Caki2 (cell line): ENCODE measurements around the gene ADRM1. TPM values are rescaled to one million over a fixed set of nuclear protein-coding genes. Genes with fewer than 3 reads are reported as not detected.
A peak's percentile ranks its signal among the peaks of the same experiment; 100 is the strongest.

Experiments
- DNase-seq: peaks from one replicate; pipeline ENCODE4 v3.0.0-alpha.2; 2015; ENCODE audit warnings: low read depth
- in situ Hi-C: cut with HindIII; loops from 2 replicates; pipeline ENCODE4 v1.10.0; 2016; ENCODE audit warnings: low sequenced_read_pairs, low pct_unique_long_range_greater_than_20kb, mixed read lengths
- total RNA-seq: library from RNA; depleted of rRNA; stranded (reverse); fragments of >200 nt; shearing (Covaris generic); gene quantifications from 2 replicates; pipeline ENCODE4 v1.2.3, GENCODE V29; 2014; ENCODE audit warnings: low replicate concordance

Gene ADRM1
- total RNA-seq, 1 experiment from 2014 or later: 243 TPM

DNA sequence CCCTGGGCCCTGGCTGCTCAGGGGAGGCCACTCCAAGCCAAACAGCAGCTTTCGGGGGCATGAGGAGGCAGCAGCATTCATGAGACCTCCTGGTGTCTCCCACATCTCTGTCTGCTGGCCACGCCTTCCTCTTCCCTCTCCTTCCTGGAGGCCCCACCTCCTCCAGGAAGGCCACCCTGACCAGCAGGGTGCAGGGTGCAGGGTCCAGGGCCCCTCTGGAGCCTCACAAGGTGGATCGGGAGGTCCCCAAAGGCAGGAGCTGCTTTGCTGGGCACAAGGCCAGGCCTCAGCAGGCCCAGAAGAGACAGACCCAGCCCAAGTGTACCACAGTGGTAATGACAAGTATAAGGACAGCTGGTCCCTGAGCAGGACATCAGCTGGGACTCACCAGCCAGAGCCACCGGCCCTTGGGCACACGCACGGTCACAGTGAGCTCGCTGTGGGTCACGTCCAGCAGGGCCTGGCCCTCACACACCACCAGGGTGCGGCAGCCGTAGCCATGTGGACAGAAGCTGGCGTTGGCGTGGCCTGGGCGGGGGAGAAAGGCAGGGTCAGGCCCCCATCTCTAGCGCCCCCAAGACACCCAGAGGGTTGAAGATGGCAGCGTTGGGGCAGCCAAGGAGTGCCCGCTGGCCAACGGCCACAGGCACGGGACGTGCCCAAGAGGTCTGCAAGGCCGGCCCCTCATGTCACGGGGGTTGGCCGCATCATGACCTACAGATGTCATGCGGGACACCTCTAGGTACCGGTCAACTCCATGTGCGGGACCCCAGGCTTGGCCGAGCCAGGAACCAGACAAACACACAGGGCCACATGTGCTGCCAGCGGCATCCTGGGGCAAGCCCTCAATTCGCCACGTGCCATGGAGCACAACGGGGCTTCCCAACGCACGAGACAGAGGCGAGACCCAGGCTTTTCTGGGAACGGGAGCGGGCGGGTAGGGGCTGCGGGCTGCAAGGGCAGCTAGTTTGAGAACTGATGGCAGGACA lies 26.9 kb downstream of the ADRM1 start:
- no peak for DNase-seq
- in situ Hi-C loops: no loop called here

DNA sequence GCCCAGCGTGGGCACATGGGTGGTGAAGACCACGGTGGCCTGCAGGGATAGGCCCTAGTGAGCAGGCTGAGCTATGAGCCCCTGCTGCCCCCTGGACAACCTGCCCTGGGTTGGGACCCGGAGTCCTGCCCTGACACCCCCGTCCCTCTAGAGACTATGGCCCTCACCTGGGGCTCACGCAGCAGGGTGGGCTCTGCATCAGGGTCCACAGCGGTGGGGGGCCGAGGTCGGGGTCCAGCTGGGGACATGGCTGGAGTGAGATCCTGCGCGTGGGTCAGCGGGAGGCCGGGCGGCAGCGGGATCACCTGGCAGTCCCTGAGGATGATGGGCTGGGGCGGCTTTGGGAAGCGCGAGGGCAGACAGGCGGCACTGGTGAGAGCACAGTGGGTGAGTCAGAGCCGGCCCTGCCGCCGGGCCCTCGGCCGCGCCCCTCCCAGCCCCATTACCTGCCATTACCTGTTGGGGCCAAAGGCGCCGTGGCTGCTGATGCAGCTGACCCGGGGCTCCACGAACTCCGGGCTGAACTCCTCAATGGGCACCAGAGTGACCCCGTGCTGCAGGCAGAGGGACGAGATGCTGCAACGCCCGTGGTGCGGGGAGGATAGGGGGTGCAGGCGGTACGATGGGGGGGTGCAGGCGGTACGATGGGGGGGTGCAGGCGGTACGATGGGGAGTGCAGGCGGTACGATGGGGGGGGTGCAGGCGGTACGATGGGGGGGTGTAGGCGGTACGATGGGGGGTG lies 27.9 kb downstream of the ADRM1 start:
- in situ Hi-C loops: no loop called here
- DNase-seq: no peak

GRCh38 chr20:62331347-62331746 lies 28.6 kb downstream of the ADRM1 start:
- in situ Hi-C loops: no loop called here
- DNase-seq: no peak

- in situ Hi-C loops: no loop called here
Measured at GRCh38 chr20:62332421-62332820, 29.6 kb downstream of the ADRM1 start.

DNA sequence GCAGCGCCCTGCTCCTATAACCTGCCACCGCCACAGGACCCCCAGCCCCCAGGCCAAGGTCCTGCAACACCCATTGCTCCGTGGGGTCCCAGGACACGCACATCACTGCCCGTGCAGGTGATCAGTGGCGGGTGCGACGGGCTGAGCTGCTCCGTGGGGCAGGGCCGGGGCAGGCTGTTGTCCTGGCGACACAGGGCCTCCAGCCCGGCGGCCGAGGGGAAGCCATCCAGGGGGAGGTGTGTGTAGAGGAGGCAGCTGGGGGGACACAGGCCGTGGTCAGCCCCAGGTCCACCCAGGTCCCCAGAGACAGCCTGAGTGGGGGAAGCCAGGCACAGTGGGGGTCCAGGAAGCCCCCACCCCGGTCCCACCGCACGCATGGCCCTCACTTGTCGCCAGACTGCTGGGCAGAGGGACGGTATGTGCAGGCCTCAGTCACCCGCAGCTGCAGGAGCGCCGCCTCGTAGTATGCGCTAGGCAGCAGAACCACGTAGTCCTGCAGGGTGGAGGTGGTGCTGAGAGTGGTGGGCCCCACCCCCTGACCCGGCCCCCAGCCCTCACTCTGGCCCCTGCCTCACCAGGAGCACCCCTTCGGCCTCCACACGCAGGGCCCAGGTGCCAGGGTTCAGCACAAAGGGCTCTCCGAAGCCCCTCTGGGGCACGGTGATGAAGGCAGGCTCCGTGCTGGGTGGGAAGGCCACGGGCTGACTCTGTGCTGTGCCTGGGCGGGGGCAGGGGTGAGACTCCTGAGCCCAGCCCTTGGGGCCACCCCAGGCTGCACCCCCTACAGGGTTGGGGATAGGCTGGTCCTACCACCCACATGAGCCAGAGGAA lies 30.4 kb downstream of the ADRM1 start:
- no peak for DNase-seq
- in situ Hi-C loops: no loop called here

More at GRCh38 chr20:62332421-62332820, 29.6 kb downstream of the ADRM1 start:
- no peak for DNase-seq

DNA sequence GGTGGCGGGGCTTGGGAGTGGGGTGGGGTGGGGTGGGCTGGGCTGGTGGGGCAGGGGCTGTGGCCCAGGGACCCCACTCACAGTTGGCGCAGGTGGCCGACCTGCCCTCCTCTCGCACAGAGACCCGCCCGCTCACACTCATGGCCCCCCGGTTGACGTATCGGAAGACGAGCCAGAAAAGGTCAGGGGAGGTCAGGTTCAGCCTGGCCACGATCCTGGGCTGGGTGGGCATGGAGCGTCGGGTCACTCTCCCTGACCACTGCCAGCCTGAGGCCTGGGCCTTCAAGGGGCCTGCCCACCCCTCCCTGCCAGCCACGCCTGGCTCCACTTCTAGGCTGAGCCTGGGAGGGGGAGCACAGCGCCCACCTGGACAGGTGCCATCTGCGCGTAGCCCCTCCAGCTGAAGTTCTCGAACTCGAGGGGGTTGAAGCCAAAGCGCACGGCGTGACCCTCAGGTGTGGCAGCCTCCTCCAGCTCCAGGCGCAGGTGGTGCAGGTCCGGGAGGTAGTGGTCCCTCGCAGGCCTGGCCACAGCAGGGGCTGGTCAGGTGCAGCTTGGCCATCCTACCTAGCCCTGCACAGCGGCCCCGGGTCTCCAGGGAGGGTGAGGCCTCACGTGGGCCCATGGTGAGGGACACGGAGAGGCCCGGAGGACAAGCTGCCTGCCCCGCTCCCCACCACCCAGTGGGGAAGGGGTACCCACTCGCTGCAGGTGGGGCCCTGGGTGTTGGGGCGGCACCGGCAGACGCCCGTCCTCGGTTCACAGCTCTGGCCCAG lies 31.2 kb downstream of the ADRM1 start:
- in situ Hi-C loops: no loop called here
- DNase-seq: no peak

- in situ Hi-C loops: no loop called here
- DNase-seq: no peak
Measured at GRCh38 chr20:62334881-62335280, 32.1 kb downstream of the ADRM1 start.

DNA sequence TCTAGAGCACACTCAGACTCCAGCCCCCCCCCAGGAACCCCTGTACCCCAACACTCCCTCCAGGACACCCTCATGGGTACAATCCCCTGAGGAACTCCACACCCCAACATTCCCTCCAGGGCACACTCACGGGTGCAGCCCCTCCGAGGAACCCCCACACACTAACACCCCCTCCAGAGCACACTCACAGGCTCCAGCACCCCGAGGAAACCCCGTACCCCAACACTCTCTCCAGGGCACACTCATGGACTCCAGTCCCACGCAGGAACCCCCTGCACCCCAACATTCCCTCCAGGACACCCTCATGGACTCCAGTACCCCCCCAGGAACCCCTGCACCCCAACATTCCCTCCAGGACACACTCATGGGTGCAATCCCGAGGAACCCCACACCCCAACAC lies 32.7 kb downstream of the ADRM1 start:
- in situ Hi-C loops: no loop called here
- no peak for DNase-seq

GRCh38 chr20:62336329-62336728 lies 33.5 kb downstream of the ADRM1 start:
- no peak for DNase-seq
- in situ Hi-C loops: no loop called here

- in situ Hi-C loops: no loop called here
Measured at GRCh38 chr20:62336775-62337557, 34.2 kb downstream of the ADRM1 start.

GRCh38 chr20:62337558-62338293 lies 34.9 kb downstream of the ADRM1 start:
- in situ Hi-C loops: no loop called here
- no peak for DNase-seq

More at GRCh38 chr20:62336775-62337557, 34.2 kb downstream of the ADRM1 start:
- DNase-seq: no peak

- DNase-seq: no peak
- in situ Hi-C loops: no loop called here
Measured at GRCh38 chr20:62338294-62338620, 35.5 kb downstream of the ADRM1 start.

- in situ Hi-C loops: no loop called here
- DNase-seq: no peak
Measured at GRCh38 chr20:62339647-62340062, 36.9 kb downstream of the ADRM1 start.

- in situ Hi-C loops: no loop called here
- no peak for DNase-seq
Measured at GRCh38 chr20:62342910-62343309, 40.1 kb downstream of the ADRM1 start.

- no peak for DNase-seq
- in situ Hi-C loops: no loop called here
Measured at GRCh38 chr20:62344092-62344491, 41.3 kb downstream of the ADRM1 start.

- peak; percentile 35 for DNase-seq
- in situ Hi-C loops: no loop called here
Measured at GRCh38 chr20:62344782-62345181, 42.0 kb downstream of the ADRM1 start.
